Nephron progenitor cell (in vitro differentiated cells): ENCODE results near the gene C2CD4B.

Source experiments
- DNase-seq: peaks from one replicate; pipeline ENCODE4 v3.0.0; 2021
- H3K27ac Mint-ChIP-seq: 2 replicates; pipeline ENCODE4 v1.8.0; 2021; ENCODE audit warnings: mild to moderate bottlenecking, moderate library complexity, mixed read lengths
- H3K27me3 Mint-ChIP-seq: 2 replicates; pipeline ENCODE4 v1.8.0; 2021; ENCODE audit warnings: mild to moderate bottlenecking, low read depth, mixed read lengths; ENCODE audit not compliant: poor library complexity
- H3K36me3 Mint-ChIP-seq: 2 replicates; pipeline ENCODE4 v1.8.0; 2021; ENCODE audit warnings: low read depth, mixed read lengths
- H3K4me1 Mint-ChIP-seq: 2 replicates; pipeline ENCODE4 v1.8.0; 2021; ENCODE audit warnings: mixed read lengths
- H3K4me3 Mint-ChIP-seq: 2 replicates; pipeline ENCODE4 v1.8.0; 2021; ENCODE audit warnings: mild to moderate bottlenecking, moderate library complexity, mixed read lengths
- H3K9me3 Mint-ChIP-seq: 2 replicates; pipeline ENCODE4 v1.8.0; 2021; ENCODE audit warnings: mild to moderate bottlenecking, moderate library complexity, mixed read lengths
- CTCF ChIP-seq: fragments of 200-600 bp; sonication (generic); IDR thresholded peaks from 2 replicates; pipeline ENCODE4 v1.5.0; 2021; ENCODE audit warnings: antibody characterized with exemption

Gene C2CD4B

GRCh38 chr15:62138124-62138523 is 27.0 kb downstream of the C2CD4B start:
- no peak for DNase-seq
- Mint-ChIP-seq H3K27ac (no peak overlapping the region), H3K36me3 (no peaks in the 10 kb centered on the region), H3K4me1 (peaks cover 14% of the 10 kb centered on the region), H3K27me3 (peaks cover 4% of the 10 kb centered on the region), H3K4me3 (no peak overlapping the region), H3K9me3 (peaks cover 4% of the 10 kb centered on the region)
- no peak for TF ChIP-seq CTCF

- peaks cover 9% of the 10 kb centered on the region for H3K27me3 Mint-ChIP-seq
- peaks cover 6% of the 10 kb centered on the region for H3K9me3 Mint-ChIP-seq
- no peak overlapping the region for H3K27ac Mint-ChIP-seq
- no peaks in the 10 kb centered on the region for H3K36me3 Mint-ChIP-seq
- H3K4me1 Mint-ChIP-seq: peaks cover 14% of the 10 kb centered on the region
- no peak for DNase-seq
- no peak overlapping the region for H3K4me3 Mint-ChIP-seq
- TF ChIP-seq CTCF: no peak
Observed at GRCh38 chr15:62136911-62137865, 27.9 kb downstream of the C2CD4B start.

GRCh38 chr15:62135532-62136134 is 29.5 kb downstream of the C2CD4B start:
- Mint-ChIP-seq H3K9me3 (peaks cover 10% of the 10 kb centered on the region), H3K4me3 (no peak overlapping the region), H3K36me3 (no peaks in the 10 kb centered on the region), H3K27me3 (peaks cover 9% of the 10 kb centered on the region), H3K4me1 (peaks cover 14% of the 10 kb centered on the region), H3K27ac (peak overlapping the region; percentile 18)
- DNase-seq: no peak
- TF ChIP-seq CTCF: no peak

GRCh38 chr15:62133141-62133540 is 31.9 kb downstream of the C2CD4B start:
- Mint-ChIP-seq H3K27ac (no peak overlapping the region), H3K4me3 (no peak overlapping the region), H3K4me1 (peaks cover 13% of the 10 kb centered on the region), H3K9me3 (peaks cover 10% of the 10 kb centered on the region), H3K36me3 (no peaks in the 10 kb centered on the region), H3K27me3 (peaks cover 9% of the 10 kb centered on the region)
- no peak for TF ChIP-seq CTCF
- DNase-seq: no peak

GRCh38 chr15:62128916-62129315 is 36.2 kb downstream of the C2CD4B start:
- Mint-ChIP-seq H3K9me3 (peaks cover 25% of the 10 kb centered on the region), H3K4me1 (no peaks in the 10 kb centered on the region), H3K36me3 (no peaks in the 10 kb centered on the region), H3K27ac (no peak overlapping the region), H3K27me3 (peaks cover 5% of the 10 kb centered on the region), H3K4me3 (no peak overlapping the region)
- TF ChIP-seq CTCF: no peak
- DNase-seq: no peak
